Ascending aorta (tissue), 2 donors: ENCODE measurements around the gene LNPK. TPM values are rescaled to one million over a fixed set of nuclear protein-coding genes. Genes with fewer than 3 reads are reported as not detected.
A peak's percentile ranks its signal among the peaks of the same experiment; 100 is the strongest.

Source experiments
- DNase-seq, 2 donors: peaks; one replicate each; pipeline ENCODE4 v3.0.0-alpha.2; 2019; ENCODE audit warnings: low spot score in 2 of 2
- H3K27ac ChIP-seq, 2 donors: fragments of 200-600 bp; sonication (generic); one replicate each; pipeline ENCODE4 v1.5.1; 2016 to 2017; ENCODE audit warnings: mild to moderate bottlenecking in 1 of 2
- H3K27me3 ChIP-seq: fragments of 200-600 bp; sonication (generic); one replicate; pipeline ENCODE4 v1.5.1; 2017
- H3K36me3 ChIP-seq, 2 donors: fragments of 200-600 bp; sonication (generic); one replicate each; pipeline ENCODE4 v1.5.1; 2016
- H3K4me1 ChIP-seq, 2 donors: fragments of 200-600 bp; sonication (generic); one replicate each; pipeline ENCODE4 v1.5.1; 2016 to 2017; ENCODE audit warnings: mild to moderate bottlenecking in 1 of 2
- H3K4me3 ChIP-seq, 2 donors: fragments of 200-600 bp; sonication (generic); one replicate each; pipeline ENCODE4 v1.5.1; 2016 to 2017; ENCODE audit warnings: mild to moderate bottlenecking in 1 of 2
- H3K9me3 ChIP-seq, 2 donors: fragments of 200-600 bp; sonication (generic); one replicate each; pipeline ENCODE4 v1.5.1; 2016
- intact Hi-C: fragments of 100-400 bp; cut with DNase I; formaldehyde crosslinking; loops from one replicate; pipeline ENCODE4 v1.15.1; 2023
- total RNA-seq: library from RNA; depleted of rRNA; stranded (reverse); fragments of >200 nt; gene quantifications from one replicate; pipeline ENCODE4 v1.1.0, GENCODE V29; 2016
- TF ChIP-seq, protein P1 (sequence below), 3 experiments: fragments of 200-600 bp in 2 of 3; fragments of 450-650 bp in 1 of 3; sonication (generic) in 2 of 3; IDR thresholded peaks; one replicate each; pipeline ENCODE4 v1.5.1; 2016 to 2019; ENCODE audit warnings: antibody characterized with exemption in 3 of 3, mild to moderate bottlenecking in 1 of 3, moderate library complexity in 1 of 3

Gene LNPK
- total RNA-seq, 1 donor from 2014 or later: 7.1 TPM

DNA sequence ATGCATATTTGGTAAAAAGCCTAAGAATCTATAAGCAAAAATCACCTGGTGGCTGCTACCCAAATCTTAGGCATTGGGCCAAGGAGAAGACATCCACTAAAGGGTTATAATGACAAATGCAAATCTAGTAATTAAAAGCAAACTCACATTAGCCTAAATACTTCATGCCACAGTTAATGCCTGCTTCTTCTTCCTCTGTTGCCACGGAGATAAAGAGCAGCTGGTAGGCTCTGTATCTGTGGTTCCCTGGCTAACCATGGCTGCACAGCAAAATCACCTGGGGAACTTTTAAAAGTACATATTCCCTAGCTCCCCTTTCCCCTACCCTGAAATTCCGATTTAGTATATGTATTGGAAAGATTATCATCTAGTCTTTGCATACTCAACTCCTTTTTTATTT lies 114.3 kb downstream of the LNPK start:
- intact Hi-C loops: no loop called here
- Histone ChIP-seq H3K27me3 (no peaks in the 10 kb centered on the region), H3K27ac (no peak overlapping the region), H3K4me1 (peaks cover 0 to 3% of the 10 kb centered on the region in 2 donors), H3K9me3 (no peaks in the 10 kb centered on the region), H3K4me3 (no peak overlapping the region), H3K36me3 (no peaks in the 10 kb centered on the region)
- no peak for DNase-seq
- TF ChIP-seq, protein P1, sequence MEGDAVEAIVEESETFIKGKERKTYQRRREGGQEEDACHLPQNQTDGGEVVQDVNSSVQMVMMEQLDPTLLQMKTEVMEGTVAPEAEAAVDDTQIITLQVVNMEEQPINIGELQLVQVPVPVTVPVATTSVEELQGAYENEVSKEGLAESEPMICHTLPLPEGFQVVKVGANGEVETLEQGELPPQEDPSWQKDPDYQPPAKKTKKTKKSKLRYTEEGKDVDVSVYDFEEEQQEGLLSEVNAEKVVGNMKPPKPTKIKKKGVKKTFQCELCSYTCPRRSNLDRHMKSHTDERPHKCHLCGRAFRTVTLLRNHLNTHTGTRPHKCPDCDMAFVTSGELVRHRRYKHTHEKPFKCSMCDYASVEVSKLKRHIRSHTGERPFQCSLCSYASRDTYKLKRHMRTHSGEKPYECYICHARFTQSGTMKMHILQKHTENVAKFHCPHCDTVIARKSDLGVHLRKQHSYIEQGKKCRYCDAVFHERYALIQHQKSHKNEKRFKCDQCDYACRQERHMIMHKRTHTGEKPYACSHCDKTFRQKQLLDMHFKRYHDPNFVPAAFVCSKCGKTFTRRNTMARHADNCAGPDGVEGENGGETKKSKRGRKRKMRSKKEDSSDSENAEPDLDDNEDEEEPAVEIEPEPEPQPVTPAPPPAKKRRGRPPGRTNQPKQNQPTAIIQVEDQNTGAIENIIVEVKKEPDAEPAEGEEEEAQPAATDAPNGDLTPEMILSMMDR (IDR thresholded peaks at IDR 0.05): no peak

DNA sequence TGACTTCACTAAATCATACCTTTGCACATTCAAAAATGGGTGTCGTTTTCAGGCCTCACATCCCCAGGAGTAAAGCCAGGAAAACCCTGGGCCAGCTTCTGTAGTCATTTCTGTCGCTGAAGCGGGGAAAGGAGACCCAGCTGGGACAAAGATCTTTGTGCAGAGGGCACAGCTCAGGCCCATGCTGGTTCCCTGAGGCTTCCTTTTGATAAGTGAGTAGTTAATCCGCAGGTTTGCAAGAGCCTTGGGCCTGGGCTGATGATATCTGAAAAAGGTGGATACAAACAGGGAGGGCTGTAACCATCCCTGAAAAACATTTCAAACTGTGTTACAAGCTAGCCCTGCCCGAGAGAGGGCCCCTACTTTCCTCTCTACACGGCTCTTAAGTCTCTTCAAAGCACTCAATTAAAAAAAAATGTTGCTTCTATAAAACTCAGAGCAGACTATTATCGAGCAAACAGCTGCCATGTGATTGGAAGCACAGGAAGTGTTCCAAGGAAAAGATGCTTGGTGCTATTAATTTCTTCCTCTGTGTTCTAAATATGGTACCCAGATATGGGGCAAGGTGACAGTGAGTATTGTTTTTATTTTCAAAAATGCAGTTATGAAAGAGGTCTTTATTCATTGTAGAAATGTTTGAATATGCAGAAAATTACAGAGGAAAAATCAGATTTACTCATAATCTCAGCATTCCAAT lies 117.2 kb downstream of the LNPK start:
- intact Hi-C loops: no loop called here
- H3K4me1 ChIP-seq: peaks cover 0 to 3% of the 10 kb centered on the region in 2 donors
- TF ChIP-seq, protein P1 (IDR thresholded peaks at IDR 0.05): no peak
- H3K27me3 ChIP-seq: no peaks in the 10 kb centered on the region
- H3K9me3 ChIP-seq: no peaks in the 10 kb centered on the region
- no peaks in the 10 kb centered on the region for H3K36me3 ChIP-seq
- no peak overlapping the region for H3K4me3 ChIP-seq
- DNase-seq: no peak
- H3K27ac ChIP-seq: no peak overlapping the region

DNA sequence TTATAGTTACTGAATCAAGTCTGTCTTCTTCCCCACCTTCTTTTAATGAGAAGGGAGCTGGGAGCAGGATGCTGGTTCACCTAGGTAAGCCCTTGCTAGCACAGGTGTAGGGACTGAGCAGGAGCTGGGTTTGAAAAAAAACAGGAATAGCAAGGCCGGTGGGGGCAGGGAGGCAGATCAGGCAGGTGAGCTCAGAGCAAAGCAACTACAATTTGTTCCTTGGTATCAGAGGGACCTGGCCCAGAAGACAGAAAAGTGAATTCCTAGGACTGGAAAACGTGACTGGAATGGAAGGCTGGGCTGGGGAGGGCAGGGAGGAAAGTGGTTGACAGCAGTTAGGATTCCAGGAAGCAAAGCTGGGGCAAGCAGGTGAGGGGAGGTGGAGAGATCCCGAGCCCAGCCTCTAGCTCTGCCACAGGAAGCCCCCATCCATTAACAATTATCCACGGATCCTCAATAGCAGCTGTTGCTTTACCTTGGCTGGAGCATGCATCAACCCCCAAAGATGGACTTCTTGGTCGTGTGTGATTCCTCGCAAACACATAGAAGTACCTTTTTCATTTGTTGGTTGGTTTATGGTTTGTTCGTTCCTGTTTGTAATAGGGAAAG lies 118.4 kb downstream of the LNPK start:
- H3K9me3 ChIP-seq: no peaks in the 10 kb centered on the region
- no peaks in the 10 kb centered on the region for H3K36me3 ChIP-seq
- intact Hi-C loops: no loop called here
- no peaks in the 10 kb centered on the region for H3K27me3 ChIP-seq
- H3K27ac ChIP-seq: no peak overlapping the region
- peaks cover 0 to 3% of the 10 kb centered on the region in 2 donors for H3K4me1 ChIP-seq
- no peak for DNase-seq
- no peak overlapping the region for H3K4me3 ChIP-seq
- TF ChIP-seq, protein P1 (IDR thresholded peaks at IDR 0.05): no peak

DNA sequence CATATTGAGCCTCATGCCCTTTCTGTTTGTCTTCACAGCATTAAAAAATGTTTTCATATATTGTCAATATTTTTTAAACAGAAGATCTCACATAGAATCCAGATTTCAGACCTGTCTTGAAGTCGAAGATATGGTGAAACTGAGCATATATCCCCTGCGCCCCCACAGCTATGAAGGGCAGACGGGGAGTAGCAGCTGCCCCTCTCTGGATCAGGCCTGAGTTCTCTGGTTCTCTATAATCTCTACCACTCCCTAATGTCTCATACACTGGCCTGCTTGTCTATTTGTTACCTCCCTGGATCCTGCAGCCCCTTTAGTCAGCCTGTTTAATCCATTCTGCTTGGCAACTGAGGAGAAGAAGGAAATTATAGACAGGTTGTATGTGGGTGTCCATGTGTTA lies 122.4 kb downstream of the LNPK start:
- no peaks in the 10 kb centered on the region for H3K36me3 ChIP-seq
- no peak for DNase-seq
- H3K4me1 ChIP-seq: peaks cover 0 to under 1% of the 10 kb centered on the region in 2 donors
- H3K27me3 ChIP-seq: no peaks in the 10 kb centered on the region
- intact Hi-C loops: loop anchor here (10.0 kb wide), 1 partner anchor 715 kb away; the partner anchor contains the start of gene ATF2
- TF ChIP-seq, protein P1 (IDR thresholded peaks at IDR 0.05): no peak
- H3K4me3 ChIP-seq: no peak overlapping the region
- H3K27ac ChIP-seq: no peak overlapping the region
- no peaks in the 10 kb centered on the region for H3K9me3 ChIP-seq

DNA sequence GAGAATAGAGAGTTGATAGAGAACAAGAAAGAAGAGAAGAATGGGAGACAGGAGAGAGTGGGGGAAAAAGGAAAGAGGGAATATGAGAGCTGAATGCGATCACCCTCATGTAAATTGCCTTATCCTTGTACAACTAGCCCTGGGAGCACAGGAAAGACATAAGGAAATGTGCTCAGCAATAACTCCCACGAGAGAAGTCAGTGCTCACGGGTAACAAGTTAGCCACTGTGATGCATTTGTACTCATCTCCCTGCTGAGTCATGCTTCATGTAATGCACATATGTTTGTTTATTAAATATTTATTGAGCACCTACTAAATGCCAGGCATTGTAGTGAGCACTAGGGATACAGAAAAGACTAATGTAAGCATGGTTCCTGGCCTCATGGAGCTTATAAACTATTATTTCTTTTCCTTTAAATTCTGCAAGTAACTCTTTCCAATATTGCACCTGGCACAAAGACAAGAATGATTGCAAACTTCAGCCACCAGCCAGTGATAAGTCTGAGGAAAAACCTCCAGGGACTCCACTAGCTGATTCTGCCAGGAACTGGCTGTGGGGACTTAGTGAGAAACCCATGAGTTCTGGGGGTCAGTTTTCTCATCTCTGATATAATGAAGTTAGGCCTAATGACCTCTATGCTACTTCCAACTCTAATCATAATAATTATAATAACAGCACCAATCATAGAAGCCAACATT lies 124.1 kb downstream of the LNPK start:
- Histone ChIP-seq H3K27me3 (no peaks in the 10 kb centered on the region), H3K27ac (peak overlapping the region in 1 of 2 donors; percentile 37), H3K4me3 (no peak overlapping the region), H3K9me3 (no peaks in the 10 kb centered on the region), H3K36me3 (no peaks in the 10 kb centered on the region), H3K4me1 (peaks cover 0 to 13% of the 10 kb centered on the region in 2 donors)
- intact Hi-C loops: loop anchor here (10.0 kb wide), 1 partner anchor 713 kb away; the partner anchor contains the start of gene ATF2
- no peak for DNase-seq
- TF ChIP-seq, protein P1 (IDR thresholded peaks at IDR 0.05): no peak
